Left ventricle myocardium inferior (tissue), 1 donor: ENCODE measurements around the gene TSSK3. TPM values are rescaled to one million over a fixed set of nuclear protein-coding genes. Genes with fewer than 3 reads are reported as not detected.

Experiments used
- DNase-seq: peaks from one replicate; pipeline ENCODE4 v3.0.0-alpha.2; 2020
- H3K27ac ChIP-seq: fragments of 200-600 bp; replicated peaks from 2 replicates; pipeline ENCODE4 v1.8.0; 2021
- H3K27me3 ChIP-seq: fragments of 200-600 bp; 2 replicates; pipeline ENCODE4 v1.8.0; 2021; ENCODE audit warnings: low read depth
- H3K36me3 ChIP-seq: fragments of 200-600 bp; 2 replicates; pipeline ENCODE4 v1.8.0; 2021
- H3K4me1 ChIP-seq: fragments of 200-600 bp; 2 replicates; pipeline ENCODE4 v1.8.0; 2021
- H3K4me3 ChIP-seq: fragments of 200-600 bp; 2 replicates; pipeline ENCODE4 v1.8.0; 2021; ENCODE audit warnings: mild to moderate bottlenecking, moderate library complexity
- H3K9me3 ChIP-seq: fragments of 200-600 bp; replicated peaks from 2 replicates; pipeline ENCODE4 v1.8.0; 2021
- intact Hi-C: fragments of 100-400 bp; cut with micrococcal nuclease; formaldehyde crosslinking; loops from one replicate; pipeline ENCODE4 v1.11.0; 2022
- total RNA-seq: library from RNA; stranded (reverse); fragmentation: NEBNext Ultra II Directional; extraction: Animal tissue kit (Norgen Biotek cat#: 25700); gene quantifications from one replicate; pipeline ENCODE4 v1.2.1, GENCODE V29; 2021
- TF ChIP-seq, protein P1 (sequence below): fragments of 200-600 bp; IDR thresholded peaks from 2 replicates; pipeline ENCODE4 v1.8.0; 2021; ENCODE audit warnings: antibody characterized with exemption, mild to moderate bottlenecking, borderline replicate concordance
- donor health status: DM: no; HTN: yes; CAD: no; lungs with severe emphysema.

The TSSK3 gene
- total RNA-seq, 1 donor from 2014 or later, result 2.1 TPM

DNA sequence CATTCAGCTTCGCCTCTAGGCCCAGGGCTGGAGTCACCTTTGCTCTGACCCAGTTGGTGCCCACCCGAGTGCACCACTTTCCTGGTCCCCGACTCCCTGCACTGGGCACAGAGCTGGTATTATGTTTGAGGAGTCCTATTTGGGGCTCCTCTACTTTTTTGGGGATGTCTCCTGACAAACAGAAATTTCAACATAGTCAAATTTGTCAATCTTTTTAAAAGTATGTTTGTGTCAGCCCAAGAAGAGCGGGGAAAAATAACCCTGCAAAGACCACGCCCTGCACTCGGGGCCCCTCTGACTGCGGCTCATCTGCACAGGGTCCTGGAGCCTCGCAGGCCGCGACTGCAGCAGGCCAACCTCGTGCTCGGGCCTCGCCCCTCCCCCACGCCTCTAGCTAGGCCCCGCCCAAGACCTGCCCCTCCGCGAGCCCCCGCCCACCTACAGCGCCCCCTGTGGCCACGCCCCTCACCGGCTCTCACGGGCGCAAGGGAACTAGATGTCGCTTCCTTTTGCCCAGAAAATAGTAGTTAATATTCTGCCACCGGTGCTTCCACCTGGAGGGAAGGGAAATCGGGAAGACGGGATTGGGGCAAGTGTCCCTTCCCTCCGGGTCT is 11.4 kb upstream of the TSSK3 start:
- peak; percentile 79 for DNase-seq
- Histone ChIP-seq H3K36me3 (no peaks in the 10 kb centered on the region), H3K27ac (peak overlapping the region; percentile 94), H3K27me3 (no peaks in the 10 kb centered on the region), H3K4me3 (peak overlapping the region; percentile 74), H3K4me1 (peaks cover 75% of the 10 kb centered on the region), H3K9me3 (no peaks in the 10 kb centered on the region)
- intact Hi-C loops, result no loop called here
- TF ChIP-seq, protein P1, sequence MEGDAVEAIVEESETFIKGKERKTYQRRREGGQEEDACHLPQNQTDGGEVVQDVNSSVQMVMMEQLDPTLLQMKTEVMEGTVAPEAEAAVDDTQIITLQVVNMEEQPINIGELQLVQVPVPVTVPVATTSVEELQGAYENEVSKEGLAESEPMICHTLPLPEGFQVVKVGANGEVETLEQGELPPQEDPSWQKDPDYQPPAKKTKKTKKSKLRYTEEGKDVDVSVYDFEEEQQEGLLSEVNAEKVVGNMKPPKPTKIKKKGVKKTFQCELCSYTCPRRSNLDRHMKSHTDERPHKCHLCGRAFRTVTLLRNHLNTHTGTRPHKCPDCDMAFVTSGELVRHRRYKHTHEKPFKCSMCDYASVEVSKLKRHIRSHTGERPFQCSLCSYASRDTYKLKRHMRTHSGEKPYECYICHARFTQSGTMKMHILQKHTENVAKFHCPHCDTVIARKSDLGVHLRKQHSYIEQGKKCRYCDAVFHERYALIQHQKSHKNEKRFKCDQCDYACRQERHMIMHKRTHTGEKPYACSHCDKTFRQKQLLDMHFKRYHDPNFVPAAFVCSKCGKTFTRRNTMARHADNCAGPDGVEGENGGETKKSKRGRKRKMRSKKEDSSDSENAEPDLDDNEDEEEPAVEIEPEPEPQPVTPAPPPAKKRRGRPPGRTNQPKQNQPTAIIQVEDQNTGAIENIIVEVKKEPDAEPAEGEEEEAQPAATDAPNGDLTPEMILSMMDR, result peak; percentile 65

DNA sequence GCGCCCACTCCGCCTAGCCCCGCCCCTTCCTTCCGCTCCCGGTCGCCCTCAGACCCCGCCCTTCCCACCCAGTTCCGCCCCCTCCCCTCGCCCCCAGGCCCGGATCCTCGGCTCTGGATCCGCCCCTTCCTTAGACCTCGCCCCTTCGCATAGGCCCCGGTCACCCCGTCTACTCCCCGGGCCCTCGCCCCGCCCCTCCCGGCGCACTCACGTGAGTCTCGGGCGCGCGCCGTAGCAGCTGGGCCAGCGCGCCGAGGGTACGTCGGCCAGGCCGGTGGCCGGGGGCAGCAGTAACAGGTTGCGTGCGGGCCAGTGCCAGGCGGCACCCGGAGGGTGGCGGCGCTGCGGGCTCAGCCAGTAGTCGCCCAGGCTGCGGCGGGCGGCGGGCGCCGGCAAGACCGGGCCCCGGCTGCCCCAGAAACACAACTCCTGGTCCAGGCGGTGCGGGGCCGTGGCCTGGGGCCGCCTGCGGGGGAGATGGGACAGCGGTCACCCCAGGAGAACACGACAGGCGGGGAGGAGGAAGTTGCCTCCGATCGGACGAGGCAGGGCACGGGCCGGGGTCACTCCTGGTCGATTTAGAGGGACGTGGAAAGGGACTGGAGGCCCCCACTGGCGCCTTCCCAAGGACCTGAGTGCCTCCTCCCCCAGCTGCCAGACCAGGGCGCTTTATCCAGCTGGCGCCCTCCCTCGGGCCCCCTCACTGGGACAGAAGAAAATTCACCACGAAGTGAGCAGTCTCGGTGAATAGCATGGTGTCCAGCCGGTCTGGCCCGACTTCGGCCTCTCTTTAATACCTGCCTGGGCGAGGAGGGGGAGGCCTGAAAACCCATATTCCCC is 10.7 kb upstream of the TSSK3 start:
- intact Hi-C loops, result no loop called here
- peak; percentile 94 for DNase-seq
- H3K4me1 ChIP-seq, result peaks cover 72% of the 10 kb centered on the region

DNA sequence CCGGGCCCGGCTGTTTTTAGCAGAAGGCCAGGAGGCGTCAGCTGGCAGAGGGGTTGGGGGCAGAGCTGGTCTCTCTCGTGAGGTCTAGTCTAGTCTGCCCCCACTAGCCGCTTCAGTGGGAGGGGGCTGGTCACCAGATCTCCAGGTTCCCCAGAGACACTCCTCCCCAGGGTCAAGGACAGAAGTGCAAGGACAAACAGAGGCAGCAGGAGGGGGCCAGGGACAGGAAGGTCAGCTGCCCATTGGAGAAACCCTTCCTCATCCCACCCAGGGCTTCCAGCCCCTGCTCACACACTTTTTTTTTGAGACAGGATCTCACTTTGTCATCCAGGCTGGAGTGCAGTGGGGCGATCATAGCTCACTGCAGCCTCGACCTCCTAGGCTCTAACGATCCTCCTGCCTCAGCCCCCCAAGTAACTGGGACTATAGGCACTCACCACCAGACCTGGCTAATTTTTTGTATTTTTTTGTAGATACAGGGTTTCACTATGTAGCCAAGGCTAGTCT is 10.0 kb upstream of the TSSK3 start:
- Histone ChIP-seq H3K4me1 (peaks cover 72% of the 10 kb centered on the region), H3K27ac (peak overlapping the region; percentile 94), H3K36me3 (no peaks in the 10 kb centered on the region), H3K9me3 (no peaks in the 10 kb centered on the region), H3K4me3 (peak overlapping the region; percentile 74), H3K27me3 (no peaks in the 10 kb centered on the region)
- TF ChIP-seq, protein P1, result no peak
- intact Hi-C loops, result no loop called here
- no peak for DNase-seq

More for the DNA sequence above, 10.7 kb upstream of the TSSK3 start:
- H3K4me3 ChIP-seq, result peak overlapping the region; percentile 74
- no peaks in the 10 kb centered on the region for H3K27me3 ChIP-seq
- no peaks in the 10 kb centered on the region for H3K36me3 ChIP-seq
- TF ChIP-seq, protein P1, result no peak
- H3K9me3 ChIP-seq, result no peaks in the 10 kb centered on the region
- peak overlapping the region; percentile 94 for H3K27ac ChIP-seq

DNA sequence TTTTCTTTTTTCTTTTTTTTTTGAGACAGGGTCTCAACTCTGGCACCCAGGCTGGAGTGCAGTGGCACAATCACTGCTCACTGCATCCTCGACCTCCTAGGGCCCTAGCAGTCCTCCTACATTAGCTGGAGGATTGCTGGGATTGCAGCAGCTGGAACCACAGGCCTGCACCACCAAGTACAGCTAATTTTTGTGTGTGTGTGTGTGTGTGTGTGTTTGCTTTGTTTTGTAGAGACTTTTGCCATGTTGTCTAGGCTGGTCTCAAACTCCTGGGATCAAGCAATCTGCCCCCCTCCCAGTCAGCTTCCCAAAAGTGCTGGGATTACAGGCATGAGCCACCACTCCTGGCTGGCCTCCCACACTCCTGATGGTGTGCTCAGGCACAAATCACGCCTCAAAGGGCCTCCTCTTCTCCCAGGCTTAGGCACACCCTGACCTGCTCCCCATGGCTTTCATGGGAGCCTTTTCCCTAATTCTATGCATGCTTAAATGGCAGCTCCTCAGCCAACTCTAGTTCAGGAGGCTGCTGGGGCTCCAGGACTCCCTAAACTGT is 9.4 kb upstream of the TSSK3 start:
- H3K27ac ChIP-seq, result peak overlapping the region; percentile 94
- no peaks in the 10 kb centered on the region for H3K27me3 ChIP-seq
- H3K4me3 ChIP-seq, result peak overlapping the region; percentile 74
- peaks cover 71% of the 10 kb centered on the region for H3K4me1 ChIP-seq
- H3K9me3 ChIP-seq, result no peaks in the 10 kb centered on the region
- intact Hi-C loops, result no loop called here
- no peak for DNase-seq
- TF ChIP-seq, protein P1, result no peak
- no peaks in the 10 kb centered on the region for H3K36me3 ChIP-seq

DNA sequence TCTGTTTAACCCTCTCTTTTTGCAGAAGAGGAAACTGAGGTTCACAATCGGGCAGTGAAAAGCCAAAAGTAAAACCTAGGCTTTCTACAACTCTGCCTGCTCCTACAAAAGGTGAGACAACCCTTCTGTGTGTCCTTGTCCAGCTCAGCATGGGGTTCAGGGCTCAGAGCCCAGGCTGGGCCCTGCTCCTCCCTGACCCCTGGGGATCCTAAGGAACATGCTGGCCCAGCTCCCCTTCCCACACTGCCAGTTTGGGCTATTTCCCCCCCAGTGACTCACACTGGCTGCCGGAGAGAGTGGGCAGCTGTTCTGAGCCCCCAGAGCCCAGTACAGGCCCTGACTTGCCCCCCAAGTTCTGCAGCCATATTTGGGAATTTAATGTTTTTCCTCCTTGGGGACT is 8.9 kb upstream of the TSSK3 start:
- peak; percentile 58 for DNase-seq
- peak overlapping the region; percentile 94 for H3K27ac ChIP-seq
- no peaks in the 10 kb centered on the region for H3K27me3 ChIP-seq
- TF ChIP-seq, protein P1, result no peak
- H3K4me3 ChIP-seq, result peak overlapping the region; percentile 32
- no peaks in the 10 kb centered on the region for H3K9me3 ChIP-seq
- peaks cover 66% of the 10 kb centered on the region for H3K4me1 ChIP-seq
- H3K36me3 ChIP-seq, result no peaks in the 10 kb centered on the region
- intact Hi-C loops, result no loop called here
